Stimulated activated naive CD4-positive, alpha-beta T cell treated with Interleukin-2 at 50 U/mL for 16 hours (primary cell): ENCODE results near the gene IGSF9.

Experiments
- DNase-seq: peaks from one replicate; lab custom pipeline; 2025; lab: John Stamatoyannopoulos, UW

IGSF9 gene

GRCh38 chr1:159945483-159946241 is at the start of gene IGSF9:
IGSF9 (minus strand) TSS chr1:159945613; CDS start chr1:159943454, 2,159 bp downstream.
- DNase-seq, result peak; percentile 56

- no peak for DNase-seq
Measured at GRCh38 chr1:159994896-159995295, 49.5 kb upstream of the IGSF9 start.

- DNase-seq, result no peak
Measured at GRCh38 chr1:159993911-159994310, 48.5 kb upstream of the IGSF9 start.

- no peak for DNase-seq
Measured at GRCh38 chr1:159992161-159992560, 46.7 kb upstream of the IGSF9 start.

GRCh38 chr1:159991513-159991912 is 46.1 kb upstream of the IGSF9 start:
- no peak for DNase-seq

GRCh38 chr1:159990005-159990404 is 44.6 kb upstream of the IGSF9 start:
- no peak for DNase-seq

GRCh38 chr1:159989581-159989980 is 44.2 kb upstream of the IGSF9 start:
- no peak for DNase-seq

GRCh38 chr1:159988006-159988405 is 42.6 kb upstream of the IGSF9 start:
- no peak for DNase-seq

- no peak for DNase-seq
Measured at GRCh38 chr1:159987186-159987585, 41.8 kb upstream of the IGSF9 start.

GRCh38 chr1:159986531-159986930 is 41.1 kb upstream of the IGSF9 start:
- DNase-seq, result no peak

GRCh38 chr1:159986093-159986492 is 40.7 kb upstream of the IGSF9 start:
- no peak for DNase-seq

GRCh38 chr1:159985473-159985872 is 40.1 kb upstream of the IGSF9 start:
- DNase-seq, result no peak

GRCh38 chr1:159983681-159984080 is 38.3 kb upstream of the IGSF9 start:
- no peak for DNase-seq

- DNase-seq, result no peak
Measured at GRCh38 chr1:159982280-159982679, 36.9 kb upstream of the IGSF9 start.

GRCh38 chr1:159981351-159982055 is 36.1 kb upstream of the IGSF9 start:
- DNase-seq, result no peak

GRCh38 chr1:159980786-159981185 is 35.4 kb upstream of the IGSF9 start:
- no peak for DNase-seq

- no peak for DNase-seq
Measured at GRCh38 chr1:159980076-159980475, 34.7 kb upstream of the IGSF9 start.

- DNase-seq, result no peak
Measured at GRCh38 chr1:159979257-159979656, 33.8 kb upstream of the IGSF9 start.

- no peak for DNase-seq
Measured at GRCh38 chr1:159978107-159978398, 32.6 kb upstream of the IGSF9 start.

GRCh38 chr1:159977364-159978106 is 32.1 kb upstream of the IGSF9 start:
- no peak for DNase-seq

- DNase-seq, result no peak
Measured at GRCh38 chr1:159974350-159974965, 29.0 kb upstream of the IGSF9 start.

GRCh38 chr1:159973350-159973940 is 28.0 kb upstream of the IGSF9 start:
- DNase-seq, result no peak
